Gastrocnemius medialis (tissue), 4 donors: Measurements from ENCODE around the gene PTCRA.

Experiments used
- CTCF ChIP-seq, 5 experiments: fragments of 450-650 bp in 3 of 5; fragments of 200-600 bp in 2 of 5; sonication (generic) in 2 of 5; IDR thresholded peaks in 4 of 5; conservative IDR thresholded peaks in 1 of 5; 1 replicate in 4 of 5; 2 replicates in 1 of 5; pipeline ENCODE4 v1.5.1; 2016 to 2019; ENCODE audit warnings: antibody characterized with exemption in 5 of 5, mild to moderate bottlenecking in 3 of 5, moderate library complexity in 3 of 5
- POLR2A ChIP-seq, 2 donors: fragments of 450-650 bp; IDR thresholded peaks; one replicate each; pipeline ENCODE4 v1.6.1; 2017; ENCODE audit warnings: antibody characterized with exemption in 2 of 2, mild to moderate bottlenecking in 2 of 2, moderate library complexity in 2 of 2

- TF ChIP-seq CTCF (IDR thresholded peaks at IDR 0.05 in 4 of 5, conservative IDR thresholded peaks at IDR 0.05 in 1 of 5) (no peak), POLR2A (IDR thresholded peaks at IDR 0.05) (no peak)
Measured at GRCh38 chr6:42963855-42964605, 48.2 kb downstream of the PTCRA start.
